ENCODE results near the gene PCYT1A.

Gene PCYT1A

DNA sequence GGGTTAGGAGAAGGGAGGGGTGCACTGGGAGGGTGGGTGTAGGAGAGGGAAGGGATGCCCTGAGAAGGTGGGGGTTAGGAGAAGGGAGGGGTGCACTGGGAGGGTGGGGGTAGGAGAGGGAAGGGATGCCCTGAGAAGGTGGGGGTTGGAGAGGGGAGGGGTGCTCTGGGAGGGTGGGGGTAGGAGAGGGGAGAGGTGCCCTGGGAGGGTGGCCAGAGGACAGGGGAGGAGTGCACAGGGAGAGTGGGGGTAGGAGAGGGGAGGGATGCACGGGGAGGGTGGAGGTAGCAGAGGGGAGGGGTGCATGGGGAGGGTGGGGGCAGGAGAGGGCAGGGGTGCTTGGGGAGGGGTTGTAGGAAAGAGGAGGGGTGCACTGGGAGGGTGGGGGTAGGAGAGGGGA, 47.5 kb upstream of the PCYT1A start:
- Histone ChIP-seq H3F3A (ENCODE audit: insufficient read depth) (no peaks in the 10 kb centered on the region), H3K4me3 (ENCODE audit: insufficient read depth, low read length, poor library complexity, severe bottlenecking) (no peak overlapping the region), H3K36me3 (ENCODE audit: low read length) (no peaks in the 10 kb centered on the region), H3K79me2 (ENCODE audit: insufficient read depth, low read length) (no peaks in the 10 kb centered on the region), H3K27me3 (ENCODE audit: low read length) (no peaks in the 10 kb centered on the region), H3K9ac (ENCODE audit: low read length) (no peak overlapping the region), H3K9me2 (replicated peaks; ENCODE audit: insufficient read depth, low read length) (no peaks in the 10 kb centered on the region), H3K4me2 (ENCODE audit: low read depth, low read length, poor library complexity, severe bottlenecking) (no peak overlapping the region), H3K27ac (ENCODE audit: low read depth, low read length) (no peak overlapping the region), H4K20me1 (ENCODE audit: low read depth, low read length) (no peaks in the 10 kb centered on the region), H2AFZ (ENCODE audit: low read depth, low read length, severe bottlenecking) (no peak overlapping the region), H3K9me3 (ENCODE audit: insufficient read depth, low read length) (no peaks in the 10 kb centered on the region)
- no peak for TF ChIP-seq EZH2phosphoT487 (conservative IDR thresholded peaks at IDR 0.05; ENCODE audit: low read length)
- TF ChIP-seq, protein P1, sequence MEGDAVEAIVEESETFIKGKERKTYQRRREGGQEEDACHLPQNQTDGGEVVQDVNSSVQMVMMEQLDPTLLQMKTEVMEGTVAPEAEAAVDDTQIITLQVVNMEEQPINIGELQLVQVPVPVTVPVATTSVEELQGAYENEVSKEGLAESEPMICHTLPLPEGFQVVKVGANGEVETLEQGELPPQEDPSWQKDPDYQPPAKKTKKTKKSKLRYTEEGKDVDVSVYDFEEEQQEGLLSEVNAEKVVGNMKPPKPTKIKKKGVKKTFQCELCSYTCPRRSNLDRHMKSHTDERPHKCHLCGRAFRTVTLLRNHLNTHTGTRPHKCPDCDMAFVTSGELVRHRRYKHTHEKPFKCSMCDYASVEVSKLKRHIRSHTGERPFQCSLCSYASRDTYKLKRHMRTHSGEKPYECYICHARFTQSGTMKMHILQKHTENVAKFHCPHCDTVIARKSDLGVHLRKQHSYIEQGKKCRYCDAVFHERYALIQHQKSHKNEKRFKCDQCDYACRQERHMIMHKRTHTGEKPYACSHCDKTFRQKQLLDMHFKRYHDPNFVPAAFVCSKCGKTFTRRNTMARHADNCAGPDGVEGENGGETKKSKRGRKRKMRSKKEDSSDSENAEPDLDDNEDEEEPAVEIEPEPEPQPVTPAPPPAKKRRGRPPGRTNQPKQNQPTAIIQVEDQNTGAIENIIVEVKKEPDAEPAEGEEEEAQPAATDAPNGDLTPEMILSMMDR (IDR thresholded peaks at IDR 0.05; ENCODE audit: insufficient read depth, low read length, poor library complexity, severe bottlenecking): no peak

DNA sequence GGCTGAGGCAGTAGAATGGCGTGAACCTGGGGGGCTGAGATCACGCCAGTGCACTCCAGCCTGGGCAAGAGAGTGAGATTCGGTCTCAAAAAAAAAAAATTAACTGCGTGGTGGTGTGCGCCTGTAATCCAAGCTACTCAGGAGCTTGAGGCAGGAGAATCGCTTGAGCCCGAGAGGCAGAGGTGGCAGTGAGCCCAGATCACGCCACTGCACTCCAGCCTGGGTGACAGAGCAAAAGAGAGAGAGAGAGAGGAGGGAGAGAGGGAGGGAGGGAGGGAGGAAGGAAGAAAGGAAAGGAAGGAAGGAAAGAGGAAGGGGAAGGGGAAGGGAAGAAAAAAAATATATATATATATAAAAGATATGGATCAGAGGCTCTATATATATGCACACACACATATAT, 44.6 kb upstream of the PCYT1A start:
- H3K9me2 ChIP-seq (replicated peaks; ENCODE audit: insufficient read depth, low read length): no peaks in the 10 kb centered on the region
- H3F3A ChIP-seq (ENCODE audit: insufficient read depth): no peaks in the 10 kb centered on the region
- no peak overlapping the region for H3K9ac ChIP-seq (ENCODE audit: low read length)
- no peak overlapping the region for H3K4me2 ChIP-seq (ENCODE audit: low read depth, low read length, poor library complexity, severe bottlenecking)
- no peaks in the 10 kb centered on the region for H3K9me3 ChIP-seq (ENCODE audit: insufficient read depth, low read length)
- TF ChIP-seq EZH2phosphoT487 (conservative IDR thresholded peaks at IDR 0.05; ENCODE audit: low read length): no peak
- TF ChIP-seq, protein P1 (IDR thresholded peaks at IDR 0.05; ENCODE audit: insufficient read depth, low read length, poor library complexity, severe bottlenecking): no peak
- H3K27me3 ChIP-seq (ENCODE audit: low read length): no peaks in the 10 kb centered on the region
- no peaks in the 10 kb centered on the region for H4K20me1 ChIP-seq (ENCODE audit: low read depth, low read length)
- H3K4me3 ChIP-seq (ENCODE audit: insufficient read depth, low read length, poor library complexity, severe bottlenecking): no peak overlapping the region
- no peaks in the 10 kb centered on the region for H3K79me2 ChIP-seq (ENCODE audit: insufficient read depth, low read length)
- H2AFZ ChIP-seq (ENCODE audit: low read depth, low read length, severe bottlenecking): no peak overlapping the region
- no peaks in the 10 kb centered on the region for H3K36me3 ChIP-seq (ENCODE audit: low read length)
- H3K27ac ChIP-seq (ENCODE audit: low read depth, low read length): no peak overlapping the region

DNA sequence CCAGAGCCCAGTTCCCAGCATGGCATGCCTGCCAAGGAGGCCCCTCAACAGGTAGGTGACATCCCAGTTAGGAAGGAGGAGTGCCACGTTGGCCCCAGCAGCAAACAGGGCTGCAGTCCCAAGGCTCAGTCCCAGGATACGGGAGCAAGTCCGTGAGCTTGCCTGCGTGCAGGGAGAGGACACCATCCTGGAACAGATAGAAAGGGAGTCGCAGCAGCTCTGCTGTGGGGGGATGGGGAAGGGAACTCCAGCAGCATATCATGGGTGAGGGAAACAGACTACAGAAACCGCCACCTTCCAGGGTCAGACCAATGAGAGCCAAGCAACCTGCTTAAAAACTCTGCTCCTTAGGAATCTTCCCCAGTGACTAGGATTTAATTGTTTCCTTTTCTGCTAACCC, 39.9 kb upstream of the PCYT1A start:
- Histone ChIP-seq H3K36me3 (ENCODE audit: low read length) (no peaks in the 10 kb centered on the region), H3F3A (ENCODE audit: insufficient read depth) (no peaks in the 10 kb centered on the region), H3K27ac (ENCODE audit: low read depth, low read length) (no peak overlapping the region), H3K79me2 (ENCODE audit: insufficient read depth, low read length) (no peaks in the 10 kb centered on the region), H3K9me2 (replicated peaks; ENCODE audit: insufficient read depth, low read length) (no peaks in the 10 kb centered on the region), H2AFZ (ENCODE audit: low read depth, low read length, severe bottlenecking) (no peak overlapping the region), H4K20me1 (ENCODE audit: low read depth, low read length) (no peaks in the 10 kb centered on the region), H3K27me3 (ENCODE audit: low read length) (no peaks in the 10 kb centered on the region), H3K9me3 (ENCODE audit: insufficient read depth, low read length) (no peaks in the 10 kb centered on the region), H3K9ac (ENCODE audit: low read length) (no peak overlapping the region), H3K4me2 (ENCODE audit: low read depth, low read length, poor library complexity, severe bottlenecking) (no peak overlapping the region), H3K4me3 (ENCODE audit: insufficient read depth, low read length, poor library complexity, severe bottlenecking) (no peak overlapping the region)
- TF ChIP-seq EZH2phosphoT487 (conservative IDR thresholded peaks at IDR 0.05; ENCODE audit: low read length): no peak
- TF ChIP-seq, protein P1 (IDR thresholded peaks at IDR 0.05; ENCODE audit: insufficient read depth, low read length, poor library complexity, severe bottlenecking): no peak
